HG03457 (cell line): Measurements from ENCODE around the gene METAP1.
"Not testable (repeated sequence)": the region's sequence is repeated elsewhere in the genome, so short reads cannot be mapped to it uniquely, and the experiment has no call there.

Experiments
- ATAC-seq: cut with Tn5 transposase; IDR thresholded peaks from one replicate; pipeline ENCODE4 v1.9.1; 2021; ENCODE audit warnings: moderate number of reproducible peaks; ENCODE audit not compliant: unreplicated experiment

METAP1 gene

GRCh38 chr4:99054428-99054994 is 59.0 kb downstream of the METAP1 start:
- peak; percentile 52 for ATAC-seq

GRCh38 chr4:99058228-99058627 is 62.7 kb downstream of the METAP1 start:
- ATAC-seq = no peak

- ATAC-seq = no peak
These were observed 64.0 kb downstream of the METAP1 start for GRCh38 chr4:99059550-99059949.

- ATAC-seq = no peak
These were observed 65.7 kb downstream of the METAP1 start for GRCh38 chr4:99061048-99061700.

- no peak for ATAC-seq
These were observed 66.6 kb downstream of the METAP1 start for GRCh38 chr4:99062120-99062519.

GRCh38 chr4:99065521-99065920 is 70.0 kb downstream of the METAP1 start:
- not testable (repeated sequence) for ATAC-seq

- ATAC-seq = no peak
These were observed 72.1 kb downstream of the METAP1 start for GRCh38 chr4:99067617-99068016.

GRCh38 chr4:99071159-99071558 is 75.6 kb downstream of the METAP1 start:
- no peak for ATAC-seq

- ATAC-seq = no peak
These were observed 79.3 kb downstream of the METAP1 start for GRCh38 chr4:99074816-99075215.

GRCh38 chr4:99076292-99076976 is 80.9 kb downstream of the METAP1 start:
- no peak for ATAC-seq

GRCh38 chr4:99077177-99077576 is 81.7 kb downstream of the METAP1 start:
- no peak for ATAC-seq

GRCh38 chr4:99078336-99078735 is 82.8 kb downstream of the METAP1 start:
- no peak for ATAC-seq

GRCh38 chr4:99078931-99079624 is 83.6 kb downstream of the METAP1 start:
- no peak for ATAC-seq

- ATAC-seq = no peak
These were observed 84.2 kb downstream of the METAP1 start for GRCh38 chr4:99079625-99080295.

GRCh38 chr4:99080869-99081268 is 85.3 kb downstream of the METAP1 start:
- ATAC-seq = not testable (repeated sequence)

GRCh38 chr4:99082192-99082591 is 86.7 kb downstream of the METAP1 start:
- ATAC-seq = no peak

- no peak for ATAC-seq
These were observed 89.1 kb downstream of the METAP1 start for GRCh38 chr4:99084595-99084994.

- ATAC-seq = peak; percentile 4
These were observed 92.5 kb downstream of the METAP1 start for GRCh38 chr4:99088023-99088449.

- ATAC-seq = peak; percentile 89
These were observed 93.2 kb downstream of the METAP1 start, which contains the start of gene ADH5 for GRCh38 chr4:99088481-99089365. Gene ADH5 (minus strand): TSS chr4:99088788. CDS start chr4:99088700, 88 bp downstream.
